CD4-positive, alpha-beta T cell treated with Interleukin-12 subunit alpha and Interleukin-12 subunit beta, for 1 hour (primary cell): ENCODE results near the gene VOPP1.
A peak's percentile ranks its signal among the peaks of the same experiment; 100 is the strongest.

Experiments
- DNase-seq: peaks from one replicate; pipeline ENCODE4 v3.0.0-alpha.2; 2020

VOPP1 gene

DNA sequence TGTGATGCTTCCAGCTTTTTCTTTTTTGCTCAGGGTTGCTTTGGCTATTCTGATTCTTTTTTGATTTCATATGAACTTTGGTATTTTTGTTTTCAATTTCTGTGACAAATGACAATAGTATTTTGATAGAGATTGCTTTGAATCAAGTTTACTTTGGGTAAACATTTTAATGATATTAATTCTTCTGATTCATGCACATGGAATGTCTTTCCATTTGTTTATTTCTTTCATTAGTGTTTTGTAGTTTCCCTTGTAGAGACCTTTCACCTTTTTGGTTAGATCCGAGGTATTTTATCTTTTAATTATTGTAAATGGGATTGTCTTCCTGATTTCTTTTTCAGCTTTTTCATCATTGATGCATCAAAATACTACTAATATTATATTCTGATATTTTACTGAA is 114.0 kb downstream of the VOPP1 start:
- no peak for DNase-seq

DNA sequence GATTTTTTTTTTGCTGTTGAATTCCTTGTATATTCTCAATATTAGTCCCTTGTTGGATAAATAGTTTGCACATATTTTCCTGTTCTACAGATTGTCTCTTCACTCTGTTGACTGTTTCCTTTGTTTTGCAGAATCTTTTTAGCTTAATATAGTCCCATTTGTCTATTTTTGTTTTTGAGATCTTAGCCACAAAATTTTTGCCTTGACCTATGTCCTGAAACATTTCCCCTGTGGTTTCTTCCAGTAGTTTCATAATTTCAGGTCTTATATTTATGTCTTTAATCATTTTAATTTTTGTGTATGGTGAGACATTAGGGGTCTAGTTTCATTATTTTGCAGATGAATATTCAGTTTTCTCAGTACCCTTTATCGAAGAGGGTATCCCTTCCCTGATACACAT is 114.5 kb downstream of the VOPP1 start:
- DNase-seq, result no peak

DNA sequence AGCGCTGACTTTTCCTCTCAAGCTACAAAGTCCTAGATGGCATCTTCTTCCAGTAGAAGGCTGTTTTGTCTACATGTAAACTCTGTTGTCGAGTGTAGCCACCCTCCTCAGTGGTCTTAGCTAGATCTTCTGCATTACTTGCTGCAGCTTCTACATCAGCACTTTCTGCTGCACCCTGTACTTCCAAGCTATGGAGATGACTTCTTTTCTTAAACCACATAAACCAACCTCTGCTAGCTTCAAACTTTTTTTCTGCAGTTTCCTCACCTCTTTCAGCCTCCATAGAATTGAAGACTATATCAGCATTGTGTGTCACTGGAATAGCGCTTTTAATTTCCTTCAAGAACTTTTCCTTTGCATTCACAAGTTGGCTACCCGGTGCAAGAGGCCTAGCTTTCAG is 119.3 kb downstream of the VOPP1 start:
- no peak for DNase-seq

GRCh38 chr7:55449992-55450535 is 122.2 kb downstream of the VOPP1 start:
- no peak for DNase-seq

- no peak for DNase-seq
Observed at GRCh38 chr7:55449205-55449991, 122.9 kb downstream of the VOPP1 start.

- DNase-seq, result no peak
Observed at GRCh38 chr7:55448526-55448925, 123.8 kb downstream of the VOPP1 start.

- no peak for DNase-seq
Observed at GRCh38 chr7:55444786-55445185, 127.5 kb downstream of the VOPP1 start.

GRCh38 chr7:55441774-55442522 is 130.4 kb downstream of the VOPP1 start:
- DNase-seq, result no peak

GRCh38 chr7:55441002-55441401 is 131.3 kb downstream of the VOPP1 start:
- no peak for DNase-seq

GRCh38 chr7:55440040-55440690 is 132.1 kb downstream of the VOPP1 start:
- no peak for DNase-seq

DNA sequence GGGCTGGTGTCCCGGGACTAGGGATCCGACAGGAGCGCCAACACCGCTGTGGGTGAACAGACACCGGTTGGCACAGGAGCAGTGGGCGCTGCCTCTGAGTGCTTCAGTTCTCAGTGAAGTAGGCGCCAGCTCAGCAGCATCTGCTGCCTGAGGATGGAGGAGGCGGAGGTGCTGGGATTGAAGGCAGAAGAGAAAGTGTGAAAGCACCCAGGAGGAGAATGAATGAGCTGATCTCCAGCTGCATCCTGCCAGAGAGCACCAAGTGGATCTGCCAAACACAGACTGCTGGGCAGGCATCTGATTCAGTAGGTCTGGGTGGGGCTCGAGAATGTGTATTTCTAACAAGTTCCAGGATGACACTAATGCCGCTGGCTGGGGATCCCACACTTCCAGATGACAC is 132.7 kb downstream of the VOPP1 start:
- no peak for DNase-seq

DNA sequence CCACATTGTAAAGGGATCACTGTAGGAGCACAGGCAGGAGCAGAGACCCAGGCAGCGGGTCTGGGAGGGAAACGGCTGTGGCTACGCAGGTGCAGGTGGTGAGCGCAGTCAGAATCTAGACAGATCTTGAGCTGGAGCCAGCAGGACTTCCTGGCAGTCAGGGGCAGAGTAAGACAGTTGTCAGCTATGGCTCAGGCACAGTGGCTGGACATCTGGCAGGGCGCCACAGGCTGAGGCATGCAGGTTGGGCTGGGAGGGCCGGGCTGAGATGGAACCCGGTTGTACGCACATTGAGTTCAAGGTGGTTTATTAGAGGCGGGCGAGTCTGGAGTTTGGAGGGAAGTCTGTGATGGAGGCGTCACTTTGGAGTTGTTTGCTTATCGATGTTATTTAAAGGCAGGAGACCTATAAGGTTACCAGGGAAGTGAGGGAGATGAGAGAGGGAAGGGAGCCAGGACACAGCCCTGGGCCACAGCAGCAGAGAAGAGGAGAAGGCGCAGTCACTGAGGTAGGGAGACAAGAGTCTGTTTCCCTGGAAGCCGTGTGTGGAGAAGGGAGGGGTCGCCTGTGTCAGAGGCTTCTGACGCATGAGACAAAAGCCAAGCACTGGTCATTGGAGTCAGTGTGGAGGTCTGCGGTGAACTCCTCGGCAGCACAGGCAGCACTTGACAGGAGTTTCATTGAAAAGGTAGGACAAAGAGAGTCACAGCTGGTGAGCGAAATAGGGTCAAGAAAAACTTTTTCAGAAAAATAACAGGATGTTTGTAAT is 133.4 kb downstream of the VOPP1 start:
- DNase-seq, result no peak

DNA sequence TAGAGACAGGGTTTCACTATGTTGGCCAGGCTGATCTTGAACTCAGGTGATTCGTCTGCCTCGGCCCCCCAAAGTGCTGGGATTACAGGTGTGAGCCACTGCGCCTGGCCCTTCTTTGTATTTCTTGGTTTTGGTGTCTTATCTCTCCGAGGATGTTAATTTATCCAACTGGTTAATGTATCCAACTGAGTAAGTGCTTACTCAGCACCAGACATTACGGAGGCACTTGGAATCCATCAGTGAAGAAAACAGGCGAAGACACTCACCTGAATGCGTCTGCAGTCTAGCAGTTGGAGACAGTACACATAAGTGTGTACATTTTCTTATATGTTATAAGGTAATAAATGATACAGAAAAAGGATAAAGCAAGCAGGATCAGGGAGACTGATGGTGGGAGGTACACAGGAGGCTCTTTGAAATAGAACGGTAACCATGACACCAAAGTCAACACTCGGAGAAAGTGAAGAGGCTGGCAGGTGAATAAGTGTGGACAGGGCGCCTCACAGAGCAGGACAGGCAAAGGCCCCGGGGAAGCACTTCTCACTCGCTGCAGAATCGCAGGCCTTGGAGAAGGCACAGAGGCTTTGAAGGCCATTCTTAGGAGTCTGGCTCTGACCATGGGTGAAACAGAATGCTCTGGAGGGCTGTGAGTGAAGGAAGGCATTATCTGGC is 134.1 kb downstream of the VOPP1 start:
- DNase-seq, result no peak

- DNase-seq, result no peak
Observed at GRCh38 chr7:55437375-55437774, 134.9 kb downstream of the VOPP1 start.

GRCh38 chr7:55436457-55436856 is 135.8 kb downstream of the VOPP1 start:
- no peak for DNase-seq

DNA sequence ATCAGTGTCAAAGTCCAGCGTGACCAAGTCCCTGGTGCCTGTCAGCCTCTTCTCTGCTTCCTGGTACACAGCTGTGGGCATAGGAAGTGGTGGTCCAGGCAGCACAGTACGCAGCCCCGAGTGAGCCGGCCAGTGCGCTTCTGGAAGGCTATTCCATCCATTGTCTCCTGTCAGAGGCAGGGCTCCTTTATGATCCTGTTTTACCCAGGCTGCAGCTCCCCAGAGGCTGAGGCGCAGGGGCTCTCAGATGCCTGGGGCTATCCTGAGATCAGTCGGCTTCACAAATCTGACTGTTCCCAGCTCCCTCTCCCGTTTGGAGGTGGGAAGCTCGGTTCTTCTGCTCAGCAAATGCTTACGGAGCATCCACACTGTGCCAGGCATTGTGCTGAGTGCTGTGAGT is 136.8 kb downstream of the VOPP1 start:
- DNase-seq, result no peak

- peak; percentile 40 for DNase-seq
Observed at GRCh38 chr7:55432939-55433784, 139.1 kb downstream of the VOPP1 start.

GRCh38 chr7:55432506-55432905 is 139.8 kb downstream of the VOPP1 start:
- no peak for DNase-seq

DNA sequence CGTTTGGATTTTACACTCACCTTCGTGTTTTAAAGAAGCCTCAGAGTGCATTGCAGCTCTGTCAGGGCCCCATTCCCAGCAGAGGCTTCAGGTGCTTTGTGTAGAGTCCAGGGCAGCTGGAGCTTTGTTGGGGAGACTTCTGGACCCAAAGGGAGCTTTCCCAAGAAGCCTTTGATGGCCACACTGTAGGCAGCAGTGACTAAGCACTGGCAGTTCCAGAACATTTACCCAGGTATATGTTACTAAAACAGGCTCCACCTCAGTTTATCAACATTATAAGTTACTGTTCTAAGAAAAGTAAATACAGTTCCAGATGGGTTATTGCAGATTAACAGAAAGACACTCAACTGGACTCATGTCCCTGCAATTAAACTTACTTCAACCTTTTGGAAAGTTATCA is 140.4 kb downstream of the VOPP1 start:
- no peak for DNase-seq

GRCh38 chr7:55429835-55430499 is 142.3 kb downstream of the VOPP1 start:
- no peak for DNase-seq

DNA sequence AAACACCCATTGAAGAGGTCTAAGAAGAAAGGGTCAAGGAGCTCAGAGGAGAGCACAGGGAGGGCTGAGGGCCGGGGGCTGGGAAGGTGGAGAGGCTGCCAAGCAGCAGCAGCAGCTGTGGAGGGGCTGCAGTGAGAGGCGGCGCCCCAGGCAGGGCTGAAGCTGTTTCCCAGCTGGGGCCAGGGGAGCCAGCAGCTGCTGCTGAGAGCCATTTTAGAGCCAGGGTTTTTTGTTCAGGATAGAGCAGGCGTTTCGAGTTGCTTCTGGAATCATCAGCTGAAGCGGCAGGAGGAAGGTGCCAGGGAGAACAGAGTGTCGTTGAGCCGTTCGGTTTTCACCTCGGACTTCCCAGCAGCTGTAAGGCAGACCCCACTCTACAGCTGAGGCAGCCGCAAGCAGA is 144.5 kb downstream of the VOPP1 start:
- DNase-seq, result no peak
